Esophagus muscularis mucosa (tissue), 4 donors: Measurements from ENCODE around the gene TANGO2.

Experiments
- CTCF ChIP-seq, 3 experiments: fragments of 200-600 bp in 2 of 3; fragments of 450-650 bp in 1 of 3; sonication (generic) in 2 of 3; IDR thresholded peaks; one replicate each; pipeline ENCODE4 v1.5.1; 2017 to 2019; ENCODE audit warnings: antibody characterized with exemption in 3 of 3, mild to moderate bottlenecking in 2 of 3, moderate library complexity in 1 of 3
- EP300 ChIP-seq: sonication (generic); formaldehyde crosslinking; IDR thresholded peaks from one replicate; pipeline ENCODE4 v1.6.1; 2017; ENCODE audit warnings: antibody characterized with exemption
- POLR2A ChIP-seq: fragments of 450-650 bp; IDR thresholded peaks from one replicate; pipeline ENCODE4 v1.6.1; 2017; ENCODE audit warnings: antibody characterized with exemption, moderate library complexity, mild to moderate bottlenecking, low read depth
- POLR2AphosphoS5 ChIP-seq, 2 donors: sonication (generic); formaldehyde crosslinking; IDR thresholded peaks; one replicate each; pipeline ENCODE4 v1.6.1; 2017; ENCODE audit warnings: antibody characterized with exemption in 2 of 2

DNA sequence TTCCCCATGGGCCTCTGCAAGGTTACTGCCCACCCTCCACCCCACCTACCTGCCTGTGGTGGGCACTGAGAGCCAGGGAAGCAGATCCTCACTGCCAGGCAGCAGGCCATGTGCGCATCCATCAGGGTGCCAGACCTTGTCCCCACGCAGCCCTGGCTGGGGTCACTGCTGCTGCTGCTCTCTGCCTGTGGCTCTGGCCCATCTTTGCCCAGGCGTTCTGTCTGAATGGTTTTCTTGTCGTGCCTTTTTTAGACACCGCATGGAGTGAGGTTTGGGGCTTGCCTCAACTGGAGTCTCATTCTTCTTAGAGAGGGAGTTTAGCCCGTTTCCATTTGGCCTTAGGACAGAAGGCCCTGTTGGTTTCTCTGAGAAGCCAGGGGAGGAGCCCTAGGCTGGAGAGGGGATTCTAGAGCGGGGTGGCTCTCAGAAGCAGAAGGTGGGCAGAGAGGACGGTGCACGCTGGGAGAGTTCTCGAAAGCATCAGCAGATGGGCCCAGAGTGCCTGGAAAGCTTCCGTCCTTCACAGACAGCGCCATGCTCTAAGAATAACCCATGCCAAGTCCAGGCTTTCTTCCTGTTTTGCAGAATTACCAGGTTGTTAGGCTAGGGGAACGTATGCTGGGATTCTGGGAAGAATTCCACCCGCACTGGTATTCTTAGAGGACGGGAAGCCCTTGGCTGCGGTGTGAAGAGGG, 8.1 kb downstream of the TANGO2 start:
- no peak for TF ChIP-seq CTCF (IDR thresholded peaks at IDR 0.05)
- TF ChIP-seq POLR2AphosphoS5 (IDR thresholded peaks at IDR 0.05), result no peak
- TF ChIP-seq POLR2A, result no peak
- no peak for TF ChIP-seq EP300
